ENCODE data around the gene ZNF608.

GRCh38 chr5:124740991-124741583 is 5.4 kb downstream of the ZNF608 start:
- no peak for TF ChIP-seq CTCF (IDR thresholded peaks at IDR 0.05; ENCODE audit: insufficient read depth, low read length)
- no peak for TF ChIP-seq POLR2AphosphoS5 (IDR thresholded peaks at IDR 0.05; ENCODE audit: low read depth)

All from HL-60 (cell line).